GM21786 (cell line): ENCODE results near the gene MMS22L.
"Not testable (repeated sequence)": the region's sequence is repeated elsewhere in the genome, so short reads cannot be mapped to it uniquely, and the experiment has no call there.

Experiments
- ATAC-seq: cut with Tn5 transposase; IDR thresholded peaks from one replicate; pipeline ENCODE4 v1.9.1; 2021; ENCODE audit not compliant: unreplicated experiment

Gene MMS22L

DNA sequence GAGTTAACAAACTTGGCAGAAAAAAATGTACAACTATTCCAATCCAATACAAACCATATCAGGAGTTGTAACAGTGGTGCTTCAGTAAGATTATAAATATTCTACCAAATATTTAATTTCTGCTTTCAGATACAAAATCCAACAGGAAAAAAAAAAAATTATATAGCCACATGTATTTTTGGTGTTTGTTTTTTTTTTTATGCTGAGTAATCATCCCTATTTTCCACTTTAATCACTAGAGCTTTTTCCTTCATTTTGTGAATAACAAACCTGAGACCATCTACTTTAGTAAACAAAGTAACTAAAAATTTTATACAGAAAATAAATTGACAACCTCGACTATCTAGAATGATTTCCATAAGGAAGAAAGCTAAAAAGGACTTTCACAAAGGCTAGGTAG lies 36.2 kb downstream of the MMS22L start:
- ATAC-seq, result no peak

GRCh38 chr6:97240222-97240621 lies 42.8 kb downstream of the MMS22L start:
- no peak for ATAC-seq

DNA sequence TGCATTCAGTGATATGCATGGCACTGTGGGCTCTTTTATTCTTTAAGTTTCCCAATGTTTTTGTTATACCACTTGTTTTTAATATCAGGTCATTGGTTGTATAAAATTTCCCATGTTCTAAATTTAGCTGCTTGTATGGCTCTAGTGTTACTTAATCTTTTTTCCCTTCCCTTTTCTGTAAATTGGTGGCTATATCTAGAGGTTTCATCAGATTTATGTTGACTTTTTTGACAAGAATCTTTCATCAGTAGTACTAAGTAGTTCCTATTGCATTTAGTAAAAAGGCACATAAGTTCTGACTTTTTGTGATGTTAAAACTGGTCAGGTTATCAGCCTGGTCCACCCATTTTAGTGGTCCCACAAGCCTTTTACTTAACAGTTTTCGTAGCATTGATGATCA lies 51.1 kb downstream of the MMS22L start:
- no peak for ATAC-seq

DNA sequence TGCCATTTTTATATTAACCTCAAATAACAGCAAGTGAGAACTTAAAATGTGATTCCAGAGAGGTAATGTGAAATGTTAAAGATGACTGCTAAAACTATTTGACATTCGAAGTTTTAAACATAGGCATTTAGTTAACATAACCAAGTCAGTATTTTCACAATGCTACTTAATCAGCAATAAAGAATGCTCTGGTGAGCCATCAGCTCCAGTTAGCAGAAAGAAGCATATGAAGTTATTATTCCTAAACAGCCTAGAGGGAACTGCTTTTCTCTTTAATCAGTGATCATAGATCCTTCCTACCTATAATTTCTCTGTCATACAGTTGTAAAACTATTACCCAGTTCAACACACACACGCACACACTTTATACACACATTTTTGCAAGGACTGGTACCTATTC lies 60.1 kb downstream of the MMS22L start:
- ATAC-seq, result no peak

- no peak for ATAC-seq
Measured at GRCh38 chr6:97218912-97219311, 64.1 kb downstream of the MMS22L start.

- no peak for ATAC-seq
Measured at GRCh38 chr6:97215157-97215769, 67.8 kb downstream of the MMS22L start.

GRCh38 chr6:97214671-97215070 lies 68.3 kb downstream of the MMS22L start:
- no peak for ATAC-seq

DNA sequence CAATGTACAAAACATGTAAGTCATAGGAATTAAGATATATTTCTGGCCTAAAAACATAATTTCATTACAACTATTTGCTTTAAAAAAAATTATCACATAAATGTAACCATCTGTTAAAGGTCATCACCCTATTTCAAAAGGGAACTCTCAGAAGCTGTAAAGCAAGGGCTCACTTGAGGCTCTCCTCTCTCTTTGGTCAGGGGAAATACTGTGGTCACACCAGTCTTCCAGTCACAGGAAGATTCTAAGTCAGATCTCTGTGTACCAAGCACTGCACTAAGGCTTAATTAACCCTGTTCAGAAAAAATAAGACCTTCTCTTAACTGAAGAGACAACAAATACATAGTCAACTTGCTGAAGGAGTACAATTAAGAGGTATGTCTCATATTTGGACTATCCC lies 75.6 kb downstream of the MMS22L start:
- ATAC-seq, result peak; percentile 52

GRCh38 chr6:97205966-97206365 lies 77.0 kb downstream of the MMS22L start:
- ATAC-seq, result no peak

- no peak for ATAC-seq
Measured at GRCh38 chr6:97203343-97203742, 79.7 kb downstream of the MMS22L start.

DNA sequence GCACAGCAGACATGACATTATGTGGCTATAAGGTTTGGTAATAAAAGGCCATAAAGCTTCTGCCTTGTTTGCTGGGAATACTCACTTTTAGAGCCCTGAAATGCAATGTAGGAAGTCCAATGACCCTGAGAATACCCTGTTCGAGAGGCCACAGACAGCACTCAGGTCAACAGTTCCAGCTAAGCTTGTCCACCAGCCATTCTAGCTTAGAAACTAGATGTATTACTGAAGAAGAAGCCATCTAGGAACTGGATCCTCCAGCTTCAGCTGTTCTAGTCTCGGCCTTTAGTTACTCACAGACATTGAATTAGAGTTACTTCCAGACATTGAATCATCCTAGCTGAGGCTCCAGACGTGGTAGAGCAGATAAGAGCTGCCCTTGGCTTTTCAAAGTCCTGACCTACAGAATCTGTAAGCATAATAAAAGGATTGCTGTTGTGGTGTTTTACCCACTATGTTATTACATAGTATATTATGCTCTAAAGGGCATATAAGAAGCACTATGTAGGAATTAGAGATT lies 84.9 kb downstream of the MMS22L start:
- no peak for ATAC-seq

DNA sequence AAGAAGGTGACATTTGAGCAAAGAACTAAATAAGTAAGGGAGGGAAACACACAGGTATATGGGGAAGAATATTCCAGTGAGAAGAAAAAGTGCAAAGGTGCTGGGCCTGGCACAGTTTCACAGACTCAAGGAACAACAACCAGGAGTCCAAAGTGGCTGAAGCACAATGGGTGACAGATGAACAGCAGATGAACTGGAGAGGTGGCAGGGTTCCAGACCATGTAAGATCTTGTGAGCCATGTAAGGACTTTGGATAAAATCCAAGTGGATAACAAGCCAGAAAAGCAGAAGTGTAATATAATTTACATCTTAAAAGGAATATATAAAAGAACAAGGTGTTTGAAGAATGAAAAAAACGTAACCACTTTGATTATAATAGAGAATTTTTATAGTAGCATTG lies 87.9 kb downstream of the MMS22L start:
- ATAC-seq, result no peak

DNA sequence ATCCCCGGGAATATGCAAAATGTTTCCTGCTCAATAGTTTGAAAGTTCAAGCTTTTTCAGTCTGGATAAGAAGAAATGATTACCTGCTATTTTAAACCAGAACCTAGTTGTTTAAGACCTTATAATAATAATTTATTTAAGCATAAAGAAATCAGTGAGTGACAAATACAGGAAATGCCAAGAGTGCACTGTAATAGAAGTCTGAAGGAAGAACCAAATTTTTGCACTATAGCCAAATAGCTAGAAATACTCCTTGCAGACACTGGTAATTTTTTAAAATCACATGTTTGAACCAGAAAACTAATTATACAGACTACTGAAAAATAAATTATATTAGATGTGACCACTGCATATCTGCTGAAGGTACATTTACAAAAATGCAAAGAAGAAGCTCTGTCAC lies 93.2 kb downstream of the MMS22L start:
- ATAC-seq, result no peak

DNA sequence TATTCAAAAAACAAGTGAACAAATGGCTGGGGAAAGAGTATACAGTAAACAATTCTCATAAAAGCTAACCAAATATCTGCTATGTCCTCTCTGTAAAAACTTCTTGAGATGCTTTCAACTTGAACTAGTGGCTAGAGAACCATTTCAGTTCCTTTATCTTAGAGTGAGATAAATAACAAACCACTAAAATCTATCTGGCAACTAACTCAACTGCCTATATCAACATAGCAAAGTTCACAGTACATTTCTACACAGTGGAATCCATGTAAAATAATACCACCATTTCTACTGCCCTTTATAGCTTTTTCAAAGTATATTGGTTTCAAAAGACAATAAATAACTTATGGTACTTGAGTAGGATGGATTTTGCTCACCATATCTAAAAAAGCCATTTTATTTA lies 95.1 kb downstream of the MMS22L start:
- no peak for ATAC-seq

GRCh38 chr6:97186416-97186999 lies 96.5 kb downstream of the MMS22L start:
- peak; percentile 89 for ATAC-seq

- no peak for ATAC-seq
Measured at GRCh38 chr6:97177905-97178304, 105.1 kb downstream of the MMS22L start.

GRCh38 chr6:97176468-97176867 lies 106.5 kb downstream of the MMS22L start:
- ATAC-seq, result no peak

DNA sequence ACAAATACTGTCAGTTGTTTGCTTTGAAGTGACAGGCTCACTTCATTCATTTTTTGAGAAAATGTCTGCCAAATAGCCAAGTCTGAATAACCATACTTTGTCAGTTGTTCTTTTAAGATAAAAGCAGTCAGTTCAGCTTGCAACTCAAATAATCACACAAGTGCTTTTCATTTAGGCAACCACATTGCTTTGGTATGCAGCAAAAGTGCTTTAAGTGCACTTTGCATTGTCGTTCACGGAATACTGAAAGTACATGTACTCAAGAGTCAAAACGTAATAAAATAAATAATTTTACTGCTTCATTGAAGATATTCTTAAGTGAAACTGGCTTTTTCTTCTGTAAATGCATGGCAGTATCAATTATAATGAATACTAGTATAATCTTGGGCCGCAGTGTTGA lies 107.2 kb downstream of the MMS22L start:
- no peak for ATAC-seq

GRCh38 chr6:97174471-97174870 lies 108.5 kb downstream of the MMS22L start:
- ATAC-seq, result no peak

- no peak for ATAC-seq
Measured at GRCh38 chr6:97160280-97160679, 122.7 kb downstream of the MMS22L start.

GRCh38 chr6:97155447-97155846 lies 127.6 kb downstream of the MMS22L start:
- not testable (repeated sequence) for ATAC-seq

DNA sequence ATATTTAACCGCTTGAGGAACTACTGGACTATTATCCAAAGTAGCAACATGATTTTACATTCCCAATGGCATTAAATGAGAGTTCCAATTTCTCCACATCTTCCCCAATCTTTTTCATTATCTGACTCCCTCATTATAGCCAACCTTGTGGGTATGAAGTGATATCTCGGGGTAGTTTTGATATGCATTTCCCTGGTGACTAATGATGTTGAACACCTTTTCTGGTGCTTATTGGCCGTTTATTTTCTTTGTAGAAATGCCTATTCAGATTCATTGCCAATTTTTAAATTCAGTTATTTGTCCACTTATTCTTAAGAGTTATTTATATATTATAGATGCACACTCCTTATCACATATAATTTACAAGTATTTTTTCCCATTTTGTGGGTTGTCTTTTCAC lies 129.0 kb downstream of the MMS22L start:
- no peak for ATAC-seq

- ATAC-seq, result no peak
Measured at GRCh38 chr6:97151601-97152000, 131.4 kb downstream of the MMS22L start.
